ENCODE data around the gene STARD13.

Gene STARD13

GRCh38 chr13:33210090-33210489 lies 75.5 kb downstream of the STARD13 start:
- Histone ChIP-seq H3K36me3 (replicated peaks) (no peaks in the 10 kb centered on the region), H3K9me3 (no peaks in the 10 kb centered on the region), H3K4me3 (no peak overlapping the region), H3K27me3 (ENCODE audit: low read depth) (no peaks in the 10 kb centered on the region), H3K4me1 (peaks cover 6% of the 10 kb centered on the region)
- DNase-seq (ENCODE audit: low spot score in 2 of 2) = no peak
- in situ Hi-C loops (cut with MboI; ENCODE audit: low sequenced_read_pairs) = loop anchor here (25.0 kb wide), 1 partner anchor 502 kb away; no protein-coding TSS in a partner anchor

DNA sequence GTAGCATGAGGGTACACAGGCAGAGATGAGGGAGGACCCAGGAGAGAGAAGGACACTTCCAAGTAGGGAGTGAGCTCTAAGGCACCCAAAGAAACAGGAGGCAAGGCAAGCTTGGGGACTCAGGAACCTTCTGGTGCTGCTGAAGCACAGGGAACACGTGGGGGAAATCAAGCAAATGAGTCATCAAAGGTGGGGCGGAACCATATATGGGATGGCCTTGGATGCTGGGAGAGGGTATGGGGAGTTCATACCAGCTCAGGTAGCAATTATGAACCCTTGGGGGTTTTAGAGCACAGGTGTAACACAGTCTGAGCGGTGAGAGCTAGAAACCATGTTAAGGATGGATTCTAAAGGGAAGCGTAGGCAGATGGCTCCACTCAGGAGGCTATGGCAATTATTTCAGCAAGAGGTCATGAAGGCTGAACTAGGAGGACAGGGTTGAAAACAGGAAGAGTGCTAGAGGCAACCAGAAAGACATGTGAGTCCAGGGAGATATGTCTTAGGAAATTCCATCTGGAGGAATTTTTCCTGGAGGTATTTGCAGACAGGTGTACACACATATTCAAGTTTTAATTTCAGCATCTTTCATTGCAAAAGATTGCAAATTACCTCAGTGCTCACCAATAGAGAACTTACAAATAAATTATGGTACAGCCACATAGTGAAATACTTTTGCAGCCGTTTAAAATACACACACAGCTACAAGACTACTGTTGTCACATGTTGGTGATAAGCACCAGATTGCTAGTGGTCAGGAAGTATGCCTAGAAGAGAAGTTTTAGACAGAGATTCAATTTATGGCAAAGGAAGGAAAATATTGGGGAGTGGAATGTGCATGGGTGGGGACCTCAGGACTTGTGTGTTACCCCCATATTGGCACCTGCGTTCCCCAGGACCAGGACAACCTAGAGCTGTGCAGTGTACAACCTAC lies 77.0 kb downstream of the STARD13 start:
- no peaks in the 10 kb centered on the region; the same call in 1 of the 2 replicates for H3K4me1 ChIP-seq
- no peaks in the 10 kb centered on the region for H3K27me3 ChIP-seq (ENCODE audit: low read depth)
- in situ Hi-C loops (cut with MboI; ENCODE audit: low sequenced_read_pairs) = loop anchor here (25.0 kb wide), 1 partner anchor 504 kb away; no protein-coding TSS in a partner anchor
- H3K9me3 ChIP-seq = no peaks in the 10 kb centered on the region
- no peak for DNase-seq (ENCODE audit: low spot score in 2 of 2)
- H3K4me3 ChIP-seq = no peak overlapping the region
- no peaks in the 10 kb centered on the region for H3K36me3 ChIP-seq (replicated peaks)

DNA sequence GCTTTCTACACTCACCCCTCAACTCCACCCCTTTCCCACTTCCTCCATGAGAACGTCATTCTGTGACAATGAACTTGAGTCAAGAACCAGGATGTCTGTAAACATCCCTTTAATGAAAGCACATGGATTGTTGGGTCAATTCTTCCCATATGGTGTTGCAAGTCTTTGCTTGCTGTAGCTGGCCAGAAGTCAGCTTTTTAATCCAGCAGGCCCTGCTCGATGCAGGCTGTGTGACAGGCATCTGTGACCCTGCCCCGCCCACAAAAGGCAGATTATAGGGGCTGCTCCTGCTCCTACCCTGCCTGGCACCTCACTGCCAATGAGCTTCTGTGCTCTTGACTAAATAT lies 78.0 kb downstream of the STARD13 start:
- in situ Hi-C loops (cut with MboI; ENCODE audit: low sequenced_read_pairs) = loop anchor here (25.0 kb wide), 1 partner anchor 505 kb away; no protein-coding TSS in a partner anchor
- Histone ChIP-seq H3K27me3 (ENCODE audit: low read depth) (no peaks in the 10 kb centered on the region), H3K36me3 (replicated peaks) (no peaks in the 10 kb centered on the region), H3K4me3 (no peak overlapping the region), H3K4me1 (no peaks in the 10 kb centered on the region), H3K9me3 (no peaks in the 10 kb centered on the region)
- no peak for DNase-seq (ENCODE audit: low spot score in 2 of 2)

DNA sequence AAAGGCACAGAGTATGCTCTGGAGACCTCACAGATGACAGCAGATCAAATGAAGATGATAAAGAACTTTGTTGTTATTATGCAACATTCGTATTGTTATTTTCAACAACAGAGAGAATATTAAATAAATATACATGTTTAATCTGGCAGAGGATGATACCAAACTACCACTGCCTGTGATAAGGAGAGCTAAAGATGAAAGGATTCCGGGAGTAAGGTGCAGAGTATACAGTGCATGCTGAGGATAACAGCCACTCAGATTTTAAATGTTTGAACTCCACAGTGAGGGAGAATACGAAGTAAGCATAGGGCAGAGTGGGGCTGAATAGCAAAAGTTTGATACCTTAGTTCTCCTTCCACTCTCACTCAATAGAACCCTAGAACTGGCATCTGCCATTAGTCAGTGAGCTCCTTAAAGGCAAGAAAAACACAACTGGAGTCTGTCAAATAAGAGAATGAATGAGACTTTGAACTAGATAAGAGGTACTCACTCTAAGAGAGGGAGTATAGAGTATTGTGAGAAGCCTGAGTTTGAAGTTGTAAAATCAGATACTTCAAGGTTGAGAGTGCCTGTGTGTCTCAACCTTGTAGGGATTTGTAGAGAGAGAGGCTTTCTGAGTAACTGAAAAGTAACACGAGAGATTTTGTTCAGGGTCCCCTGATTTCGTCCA lies 78.5 kb downstream of the STARD13 start:
- in situ Hi-C loops (cut with MboI; ENCODE audit: low sequenced_read_pairs) = loop anchor here (25.0 kb wide), 1 partner anchor 505 kb away; no protein-coding TSS in a partner anchor
- H3K4me1 ChIP-seq = no peaks in the 10 kb centered on the region
- H3K4me3 ChIP-seq = no peak overlapping the region
- no peaks in the 10 kb centered on the region for H3K27me3 ChIP-seq (ENCODE audit: low read depth)
- H3K9me3 ChIP-seq = no peaks in the 10 kb centered on the region
- no peaks in the 10 kb centered on the region for H3K36me3 ChIP-seq (replicated peaks)
- DNase-seq (ENCODE audit: low spot score in 2 of 2) = no peak

- no peaks in the 10 kb centered on the region for H3K36me3 ChIP-seq (replicated peaks)
- no peaks in the 10 kb centered on the region for H3K9me3 ChIP-seq
- DNase-seq (ENCODE audit: low spot score in 2 of 2) = no peak
- in situ Hi-C loops (cut with MboI; ENCODE audit: low sequenced_read_pairs) = loop anchor here (25.0 kb wide), 1 partner anchor 506 kb away; no protein-coding TSS in a partner anchor
- H3K4me1 ChIP-seq = no peaks in the 10 kb centered on the region
- H3K27me3 ChIP-seq (ENCODE audit: low read depth) = no peaks in the 10 kb centered on the region
- no peak overlapping the region for H3K4me3 ChIP-seq
These were observed 79.1 kb downstream of the STARD13 start for GRCh38 chr13:33206425-33206824.

DNA sequence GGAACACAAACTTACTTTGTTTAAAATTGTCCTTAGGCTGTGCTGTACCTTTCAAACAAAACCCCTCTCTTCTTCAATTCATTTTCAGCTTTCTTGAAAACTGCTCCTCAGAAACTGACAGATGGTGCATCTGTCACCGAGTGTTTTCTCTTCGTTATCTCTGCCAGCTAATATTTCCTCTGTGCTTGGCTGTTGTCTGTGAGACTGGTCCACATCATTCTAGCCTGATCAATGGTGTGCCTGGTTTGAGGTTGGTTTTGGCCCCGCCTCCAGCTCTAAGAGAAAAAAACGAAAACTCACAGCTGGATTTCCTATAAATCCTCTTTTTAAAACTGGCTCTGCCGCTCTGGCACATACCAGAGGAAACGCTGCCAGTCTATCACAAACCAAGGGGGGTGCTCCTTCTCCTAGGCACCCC lies 79.7 kb downstream of the STARD13 start:
- Histone ChIP-seq H3K36me3 (replicated peaks) (no peaks in the 10 kb centered on the region), H3K9me3 (no peaks in the 10 kb centered on the region), H3K27me3 (ENCODE audit: low read depth) (no peaks in the 10 kb centered on the region), H3K4me3 (no peak overlapping the region), H3K4me1 (no peaks in the 10 kb centered on the region)
- in situ Hi-C loops (cut with MboI; ENCODE audit: low sequenced_read_pairs) = loop anchor here (25.0 kb wide), 1 partner anchor 506 kb away; no protein-coding TSS in a partner anchor
- DNase-seq (ENCODE audit: low spot score in 2 of 2) = no peak

DNA sequence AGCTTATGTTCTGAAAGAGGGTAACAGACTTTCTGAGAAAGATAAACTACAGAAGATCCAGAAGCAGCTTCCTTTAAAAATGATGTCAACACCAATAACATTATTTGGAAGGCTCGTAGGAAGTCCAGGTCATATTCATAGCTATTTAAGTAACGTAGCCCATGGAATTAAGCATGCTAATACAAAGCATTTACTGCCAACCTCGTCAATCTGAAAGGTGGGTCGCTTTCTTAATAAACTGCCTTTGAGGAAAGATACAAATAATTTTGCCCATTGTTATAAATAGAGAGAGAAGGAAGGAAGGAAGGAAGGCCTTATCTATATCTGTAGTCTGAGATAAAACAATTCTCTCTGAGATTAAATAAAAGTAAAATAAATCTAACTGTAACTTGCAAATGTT lies 80.3 kb downstream of the STARD13 start:
- H3K4me1 ChIP-seq = no peaks in the 10 kb centered on the region
- no peaks in the 10 kb centered on the region for H3K27me3 ChIP-seq (ENCODE audit: low read depth)
- in situ Hi-C loops (cut with MboI; ENCODE audit: low sequenced_read_pairs) = loop anchor here (25.0 kb wide), 1 partner anchor 507 kb away; no protein-coding TSS in a partner anchor
- H3K36me3 ChIP-seq (replicated peaks) = no peaks in the 10 kb centered on the region
- no peak overlapping the region for H3K4me3 ChIP-seq
- H3K9me3 ChIP-seq = no peaks in the 10 kb centered on the region
- DNase-seq (ENCODE audit: low spot score in 2 of 2) = no peak

- no peaks in the 10 kb centered on the region for H3K36me3 ChIP-seq (replicated peaks)
- no peak overlapping the region for H3K4me3 ChIP-seq
- in situ Hi-C loops (cut with MboI; ENCODE audit: low sequenced_read_pairs) = loop anchor here (25.0 kb wide), 1 partner anchor 508 kb away; no protein-coding TSS in a partner anchor
- H3K27me3 ChIP-seq (ENCODE audit: low read depth) = no peaks in the 10 kb centered on the region
- no peaks in the 10 kb centered on the region for H3K9me3 ChIP-seq
- no peaks in the 10 kb centered on the region for H3K4me1 ChIP-seq
- no peak for DNase-seq (ENCODE audit: low spot score in 2 of 2)
These were observed 81.2 kb downstream of the STARD13 start for GRCh38 chr13:33204130-33204927.

GRCh38 chr13:33202644-33203169 lies 82.8 kb downstream of the STARD13 start:
- H3K36me3 ChIP-seq (replicated peaks) = no peaks in the 10 kb centered on the region
- no peak overlapping the region for H3K4me3 ChIP-seq
- in situ Hi-C loops (cut with MboI; ENCODE audit: low sequenced_read_pairs) = loop anchor here (25.0 kb wide), 1 partner anchor 510 kb away; no protein-coding TSS in a partner anchor
- H3K9me3 ChIP-seq = no peaks in the 10 kb centered on the region
- no peaks in the 10 kb centered on the region for H3K27me3 ChIP-seq (ENCODE audit: low read depth)
- no peak for DNase-seq (ENCODE audit: low spot score in 2 of 2)
- no peaks in the 10 kb centered on the region for H3K4me1 ChIP-seq

- H3K4me1 ChIP-seq = no peaks in the 10 kb centered on the region
- H3K9me3 ChIP-seq = no peaks in the 10 kb centered on the region
- in situ Hi-C loops (cut with MboI; ENCODE audit: low sequenced_read_pairs) = loop anchor here (25.0 kb wide), 1 partner anchor 511 kb away; no protein-coding TSS in a partner anchor
- no peaks in the 10 kb centered on the region for H3K27me3 ChIP-seq (ENCODE audit: low read depth)
- no peak overlapping the region for H3K4me3 ChIP-seq
- no peaks in the 10 kb centered on the region for H3K36me3 ChIP-seq (replicated peaks)
- no peak for DNase-seq (ENCODE audit: low spot score in 2 of 2)
These were observed 83.9 kb downstream of the STARD13 start for GRCh38 chr13:33201659-33202058.

DNA sequence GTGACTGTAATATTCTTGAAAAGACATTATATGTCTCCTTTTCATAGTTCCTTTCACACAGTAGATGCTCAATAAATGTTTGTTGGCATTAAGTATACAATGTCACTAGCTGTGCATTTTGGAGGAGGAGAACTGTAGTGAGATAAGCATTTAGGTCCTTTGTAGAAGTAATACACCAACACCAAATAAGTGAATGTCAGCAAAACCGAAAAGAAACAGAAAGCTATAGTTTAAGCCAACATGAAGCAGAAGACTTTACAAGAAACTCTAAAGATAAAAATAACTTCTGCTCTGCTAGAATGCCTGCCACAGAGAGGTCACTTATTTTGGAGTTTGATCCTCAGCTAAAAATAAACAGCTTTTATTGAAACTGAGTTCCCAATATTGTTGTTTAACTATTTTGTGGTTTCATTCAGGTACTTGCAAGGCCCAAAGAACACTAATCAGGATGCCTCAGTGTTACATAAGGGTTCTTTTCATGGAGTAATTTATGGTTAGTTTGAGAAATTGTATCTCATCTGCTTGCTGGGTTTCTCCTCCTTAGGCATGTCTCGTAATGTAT lies 86.2 kb downstream of the STARD13 start:
- peaks cover 8% of the 10 kb centered on the region for H3K4me1 ChIP-seq
- H3K4me3 ChIP-seq = no peak overlapping the region
- no peaks in the 10 kb centered on the region for H3K9me3 ChIP-seq
- in situ Hi-C loops (cut with MboI; ENCODE audit: low sequenced_read_pairs) = no loop called here
- no peaks in the 10 kb centered on the region for H3K27me3 ChIP-seq (ENCODE audit: low read depth)
- DNase-seq (ENCODE audit: low spot score in 2 of 2) = no peak
- no peaks in the 10 kb centered on the region for H3K36me3 ChIP-seq (replicated peaks)

GRCh38 chr13:33197541-33197971 lies 88.0 kb downstream of the STARD13 start:
- Histone ChIP-seq H3K9me3 (no peaks in the 10 kb centered on the region), H3K27me3 (ENCODE audit: low read depth) (no peaks in the 10 kb centered on the region), H3K4me1 (peaks cover 8% of the 10 kb centered on the region), H3K4me3 (no peak overlapping the region), H3K36me3 (replicated peaks) (no peaks in the 10 kb centered on the region)
- in situ Hi-C loops (cut with MboI; ENCODE audit: low sequenced_read_pairs) = no loop called here
- no peak for DNase-seq (ENCODE audit: low spot score in 2 of 2)

DNA sequence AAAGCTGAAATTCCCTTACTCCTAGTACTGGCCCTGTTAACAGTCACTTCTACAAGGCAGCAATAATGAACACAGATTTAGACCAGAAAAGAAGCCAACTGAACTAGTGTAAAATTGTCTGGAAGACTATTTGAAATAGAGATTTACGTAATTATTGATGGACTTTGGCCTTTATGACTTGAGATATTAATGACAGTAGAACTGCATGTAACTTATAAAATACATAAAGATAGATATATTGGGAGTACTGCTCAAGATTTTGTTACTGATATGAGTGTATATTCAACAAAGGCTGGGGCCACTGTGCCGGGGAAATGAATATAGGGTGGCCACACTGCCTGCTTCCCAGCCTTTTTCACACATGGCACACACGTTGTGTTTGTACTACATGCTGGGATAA lies 88.8 kb downstream of the STARD13 start:
- no peaks in the 10 kb centered on the region for H3K9me3 ChIP-seq
- no peaks in the 10 kb centered on the region for H3K36me3 ChIP-seq (replicated peaks)
- H3K4me1 ChIP-seq = peaks cover 8% of the 10 kb centered on the region
- no peaks in the 10 kb centered on the region for H3K27me3 ChIP-seq (ENCODE audit: low read depth)
- H3K4me3 ChIP-seq = no peak overlapping the region
- no peak for DNase-seq (ENCODE audit: low spot score in 2 of 2)
- in situ Hi-C loops (cut with MboI; ENCODE audit: low sequenced_read_pairs) = no loop called here
